Femur (tissue), 1 donor: ENCODE results near the gene SLC9A8.
"Not testable (repeated sequence)": the region's sequence is repeated elsewhere in the genome, so short reads cannot be mapped to it uniquely, and the experiment has no call there.

Source experiments
- DNase-seq: peaks from one replicate; pipeline ENCODE4 v3.0.0-alpha.2; 2017

SLC9A8 gene

GRCh38 chr20:49787371-49788357 lies 25.0 kb upstream of the SLC9A8 start:
- DNase-seq: no peak

GRCh38 chr20:49790077-49790798 lies 22.4 kb upstream of the SLC9A8 start:
- DNase-seq: no peak

GRCh38 chr20:49791165-49791564 lies 21.5 kb upstream of the SLC9A8 start:
- no peak for DNase-seq

GRCh38 chr20:49792006-49792405 lies 20.6 kb upstream of the SLC9A8 start:
- no peak for DNase-seq

- no peak for DNase-seq
Observed at GRCh38 chr20:49792611-49793010, 20.0 kb upstream of the SLC9A8 start.

- DNase-seq: no peak
Observed at GRCh38 chr20:49794336-49795134, 18.1 kb upstream of the SLC9A8 start.

GRCh38 chr20:49795135-49795424 lies 17.5 kb upstream of the SLC9A8 start:
- DNase-seq: no peak

- DNase-seq: no peak
Observed at GRCh38 chr20:49796600-49797343, 15.9 kb upstream of the SLC9A8 start.

- DNase-seq: no peak
Observed at GRCh38 chr20:49797344-49797615, 15.3 kb upstream of the SLC9A8 start.

GRCh38 chr20:49798718-49799117 lies 13.9 kb upstream of the SLC9A8 start:
- DNase-seq: no peak

GRCh38 chr20:49799698-49800097 lies 12.9 kb upstream of the SLC9A8 start:
- no peak for DNase-seq

- DNase-seq: no peak
Observed at GRCh38 chr20:49803418-49803817, 9.2 kb upstream of the SLC9A8 start.

GRCh38 chr20:49804364-49804763 lies 8.3 kb upstream of the SLC9A8 start:
- DNase-seq: no peak

GRCh38 chr20:49805224-49805876 lies 7.3 kb upstream of the SLC9A8 start:
- DNase-seq: not testable (repeated sequence)

GRCh38 chr20:49808753-49809152 lies 3.9 kb upstream of the SLC9A8 start:
- no peak for DNase-seq

GRCh38 chr20:49809803-49810359 lies 2.7 kb upstream of the SLC9A8 start:
- DNase-seq: no peak

- no peak for DNase-seq
Observed at GRCh38 chr20:49810491-49811190, 2.0 kb upstream of the SLC9A8 start.

GRCh38 chr20:49811825-49812506 lies 662 bp upstream of the SLC9A8 start:
- DNase-seq: no peak

GRCh38 chr20:49813305-49813974 lies 812 bp downstream of the SLC9A8 start:
- DNase-seq: no peak

- DNase-seq: no peak
Observed at GRCh38 chr20:49814057-49814694, 1.5 kb downstream of the SLC9A8 start.
